Spleen (tissue), 7 donors: ENCODE data around the gene TEKT3.

ENCODE experiments used
- CTCF ChIP-seq, 11 experiments: fragments of 200-600 bp in 7 of 11; fragments of 450-650 bp in 4 of 11; sonication (generic) in 4 of 11; IDR thresholded peaks in 8 of 11; conservative IDR thresholded peaks in 3 of 11; 1 replicate in 7 of 11; 2 replicates in 4 of 11; pipeline versions ENCODE4 v1.4.0 to v1.8.0; 2016 to 2021; ENCODE audit warnings: antibody characterized with exemption in 11 of 11, inconsistent platforms in 4 of 11, mild to moderate bottlenecking in 1 of 11
- POLR2A ChIP-seq, 3 donors: fragments of 450-650 bp; IDR thresholded peaks; one replicate each; pipeline ENCODE4 v1.5.1; 2017; ENCODE audit warnings: antibody characterized with exemption in 3 of 3, mild to moderate bottlenecking in 1 of 3
- POLR2AphosphoS5 ChIP-seq, 3 donors: sonication (generic); formaldehyde crosslinking; IDR thresholded peaks; one replicate each; pipeline ENCODE4 v1.5.1; 2017; ENCODE audit warnings: antibody characterized with exemption in 3 of 3
- donor health status: DM: no; HTN: no; CAD: no; lungs with moderate emphysema.
- donor health status: DM: no; HTN: no; CAD: no.
- donor health status: DM: no; HTN: no; CAD: no.

- TF ChIP-seq CTCF (IDR thresholded peaks at IDR 0.05 in 8 of 11, conservative IDR thresholded peaks at IDR 0.05 in 3 of 11) (no peak), POLR2AphosphoS5 (IDR thresholded peaks at IDR 0.05) (no peak), POLR2A (IDR thresholded peaks at IDR 0.05) (no peak)
These were observed 55.9 kb downstream of the TEKT3 start for GRCh38 chr17:15285466-15285865.
